HG02973 (cell line): ENCODE measurements around the gene TMEM52.

ENCODE experiments used
- ATAC-seq: cut with Tn5 transposase; IDR thresholded peaks from one replicate; pipeline ENCODE4 v1.9.1; 2021; ENCODE audit warnings: moderate library complexity; ENCODE audit not compliant: unreplicated experiment

Gene TMEM52

DNA sequence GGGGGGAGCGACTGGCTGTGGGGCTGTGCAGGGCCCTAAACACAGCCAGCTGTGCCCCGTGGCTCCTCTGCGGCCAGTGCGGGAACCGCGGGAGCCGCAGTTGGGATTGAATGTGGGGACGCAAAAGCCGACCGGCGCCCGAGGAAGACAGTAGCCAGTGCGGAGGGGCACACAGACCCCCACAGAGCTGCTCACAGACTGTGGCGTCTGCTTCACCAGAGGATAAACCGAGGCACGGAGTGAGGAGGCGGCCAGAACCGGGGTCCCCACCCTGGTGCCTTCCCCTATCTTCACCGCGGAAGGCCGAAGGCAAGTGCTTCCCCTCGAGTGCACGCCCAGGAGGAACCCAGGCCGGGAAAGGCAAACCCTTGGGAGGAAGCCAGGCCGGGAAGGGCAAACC, 8.7 kb upstream of the TMEM52 start:
- no peak for ATAC-seq

DNA sequence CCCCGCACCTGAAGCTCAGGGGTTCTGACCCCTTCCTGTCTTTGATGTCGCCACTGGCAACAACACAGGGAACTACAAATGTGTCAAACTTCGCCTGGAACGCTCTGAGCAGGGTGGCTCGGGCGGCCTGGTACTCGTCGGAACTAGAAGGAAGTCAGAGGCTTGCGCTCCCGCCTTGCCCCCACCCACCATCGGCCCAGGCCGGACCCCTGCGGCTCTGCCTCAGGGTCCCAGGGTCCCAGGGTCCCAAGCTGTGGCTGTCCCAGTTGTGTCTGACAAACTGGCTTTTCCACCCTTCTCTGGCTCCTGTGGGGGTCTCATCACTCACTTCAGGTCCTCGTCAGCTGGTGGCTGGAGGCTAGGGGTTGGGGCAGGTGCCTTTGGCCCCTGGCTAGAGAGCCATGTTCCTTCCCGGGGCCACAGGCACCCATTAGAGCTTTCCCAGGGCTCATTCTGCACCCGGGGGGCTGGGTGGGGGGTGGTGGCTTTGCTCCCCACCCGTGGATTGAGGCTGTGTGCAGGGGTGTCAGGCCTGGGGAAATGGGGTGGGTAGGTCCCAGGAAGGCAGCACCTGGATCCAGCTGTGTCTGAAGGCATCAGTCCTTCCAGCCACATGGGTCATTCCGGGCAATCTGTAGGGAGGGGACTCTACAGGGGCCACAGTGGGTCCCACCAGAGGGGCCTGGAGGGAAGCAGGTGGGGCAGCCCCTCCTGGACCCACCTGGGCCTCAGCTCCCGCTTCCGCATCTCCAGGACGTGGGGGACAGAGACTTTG, 8.0 kb upstream of the TMEM52 start:
- ATAC-seq, result no peak

- ATAC-seq, result no peak
Observed at GRCh38 chr1:1926346-1926811, 7.3 kb upstream of the TMEM52 start.

DNA sequence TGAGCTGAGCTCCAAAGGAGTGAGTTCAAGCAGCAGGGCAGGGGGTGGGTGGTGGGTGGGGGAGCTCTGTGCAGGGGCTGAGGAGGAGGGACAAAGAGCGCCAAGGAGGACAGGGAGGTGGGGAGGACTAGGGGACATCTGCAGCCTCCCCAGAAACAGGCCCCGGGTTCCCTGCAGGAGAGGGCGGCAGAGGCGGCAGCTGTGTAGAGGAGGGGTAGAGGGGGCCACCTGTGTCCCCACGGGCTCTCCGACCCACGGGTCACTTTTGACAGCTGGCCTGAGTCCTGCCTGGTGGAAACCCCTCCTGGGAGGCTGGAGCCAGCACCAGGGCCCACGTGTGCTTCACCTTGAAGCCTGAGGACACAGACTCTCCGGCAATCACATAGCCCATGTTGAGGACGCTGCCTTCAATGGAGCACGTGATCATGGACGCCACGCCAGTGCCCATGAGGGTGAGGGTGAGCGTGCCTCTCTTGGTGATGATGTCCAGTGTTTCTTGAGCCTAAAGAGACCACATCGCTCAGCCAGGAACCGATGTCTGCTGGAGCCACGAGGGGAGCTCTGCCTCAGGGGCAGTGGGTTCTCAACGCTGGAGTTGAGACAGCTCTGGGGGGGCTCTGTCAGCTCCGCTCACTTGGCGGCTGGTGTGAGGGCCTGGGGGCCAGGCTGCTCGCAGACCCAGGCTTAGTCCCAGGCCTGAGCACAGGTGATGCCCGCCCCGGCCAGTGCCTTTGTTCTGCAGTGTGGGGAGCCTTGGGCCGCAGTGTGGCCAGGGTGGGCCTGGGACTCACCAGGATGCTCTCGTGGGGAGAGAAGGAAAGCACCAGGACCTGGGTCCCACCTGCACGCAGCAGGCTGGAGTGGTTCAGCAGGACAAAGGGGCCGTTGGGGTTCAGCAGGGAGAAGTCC, 6.6 kb upstream of the TMEM52 start:
- no peak for ATAC-seq

- ATAC-seq, result no peak
Observed at GRCh38 chr1:1924849-1925248, 5.8 kb upstream of the TMEM52 start.

GRCh38 chr1:1924386-1924785, 5.3 kb upstream of the TMEM52 start:
- no peak for ATAC-seq

DNA sequence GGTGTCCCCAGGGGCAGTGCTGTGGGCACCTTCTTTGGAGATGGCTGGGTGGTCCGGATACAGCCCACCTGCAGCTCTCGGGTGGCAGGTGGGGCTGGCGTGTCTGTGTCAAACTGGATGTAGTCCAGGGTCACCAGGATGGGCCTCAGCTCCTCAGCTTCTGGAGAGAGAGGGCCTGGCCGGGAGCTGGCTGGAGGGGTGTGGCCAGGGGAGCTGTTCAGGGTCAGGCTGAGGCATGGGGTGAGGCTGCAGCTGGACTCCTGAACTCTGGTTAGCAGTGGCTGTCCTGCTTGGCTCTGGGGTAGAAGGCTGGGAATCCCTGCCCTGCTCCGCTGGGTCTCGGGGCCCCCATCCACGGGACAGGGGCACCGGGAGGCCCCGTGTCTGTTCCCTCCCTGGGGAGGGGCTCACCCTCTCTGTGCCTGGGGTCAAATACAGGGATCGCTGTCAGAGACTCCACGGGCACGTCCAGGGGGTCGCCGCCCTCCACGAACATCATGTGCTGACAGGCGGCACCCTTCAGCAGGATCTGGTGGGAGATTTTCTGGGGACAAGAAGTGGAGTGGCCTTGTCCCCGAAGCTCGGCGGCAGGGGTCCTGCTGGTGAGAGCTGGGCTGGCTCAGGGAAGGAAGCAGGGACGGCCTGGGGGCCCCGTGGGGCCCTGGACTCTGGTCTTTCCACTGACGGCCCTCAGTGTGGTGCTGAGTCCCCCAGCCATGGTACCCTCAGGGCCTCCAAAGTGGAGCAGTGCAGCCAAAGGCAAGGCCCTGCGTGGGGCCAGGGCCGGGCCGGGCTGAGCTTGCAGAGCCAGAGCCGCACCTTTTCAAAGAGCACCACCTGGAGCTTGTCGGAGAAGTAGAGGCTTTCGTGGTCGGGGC, 4.1 kb upstream of the TMEM52 start:
- no peak for ATAC-seq

DNA sequence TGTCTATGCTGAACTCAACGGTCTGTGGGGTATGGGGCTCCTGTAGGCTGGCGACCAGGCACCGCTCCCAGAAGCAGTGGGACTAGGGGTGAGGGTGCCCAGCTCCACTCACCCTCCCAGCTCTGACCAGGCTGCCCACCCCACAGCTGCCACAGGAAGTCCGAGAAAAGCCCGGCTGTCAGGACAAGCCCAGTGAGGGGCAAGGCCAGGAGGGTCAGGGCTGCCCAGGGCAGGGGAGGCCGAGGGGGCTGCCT, 3.5 kb upstream of the TMEM52 start:
- no peak for ATAC-seq

DNA sequence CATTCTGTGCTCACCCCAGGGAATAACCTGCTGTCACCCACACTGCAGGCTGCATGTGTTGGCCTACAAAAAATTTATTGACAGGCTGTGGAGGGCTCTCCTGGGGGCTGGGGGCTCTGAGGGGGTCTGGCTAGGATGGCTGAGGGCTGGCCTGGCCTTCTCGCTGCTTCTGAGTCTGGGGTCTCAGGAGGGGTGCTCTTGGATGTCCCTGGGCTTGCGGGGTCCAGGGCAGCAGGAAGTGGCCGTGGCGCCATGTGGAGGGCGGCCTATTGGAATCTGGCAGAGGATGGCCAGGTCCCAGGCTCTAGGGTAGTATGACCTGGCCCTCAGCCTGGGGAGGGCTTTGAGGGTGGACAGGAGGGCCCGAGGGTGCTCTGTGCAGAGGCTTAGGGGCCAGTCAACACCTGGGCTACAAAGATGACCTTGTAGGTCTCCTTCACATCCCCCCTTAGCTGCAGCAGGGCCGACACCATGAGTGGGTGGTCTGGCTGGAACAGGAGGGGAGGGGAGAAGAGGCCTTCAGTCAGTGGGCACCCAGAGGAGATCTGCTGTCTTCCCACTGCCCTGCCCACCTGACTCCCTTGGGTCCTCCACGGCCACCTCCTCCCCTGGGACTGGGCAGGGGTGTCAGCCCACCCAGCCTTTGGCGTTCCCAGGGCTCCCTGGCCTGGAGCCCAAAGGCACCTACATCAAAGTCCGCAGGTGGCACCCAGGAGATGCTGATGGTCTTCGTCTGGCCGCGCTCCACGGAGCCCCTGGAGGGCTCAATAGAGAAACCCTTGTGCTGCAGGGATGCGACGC, 3.0 kb upstream of the TMEM52 start:
- ATAC-seq, result no peak

DNA sequence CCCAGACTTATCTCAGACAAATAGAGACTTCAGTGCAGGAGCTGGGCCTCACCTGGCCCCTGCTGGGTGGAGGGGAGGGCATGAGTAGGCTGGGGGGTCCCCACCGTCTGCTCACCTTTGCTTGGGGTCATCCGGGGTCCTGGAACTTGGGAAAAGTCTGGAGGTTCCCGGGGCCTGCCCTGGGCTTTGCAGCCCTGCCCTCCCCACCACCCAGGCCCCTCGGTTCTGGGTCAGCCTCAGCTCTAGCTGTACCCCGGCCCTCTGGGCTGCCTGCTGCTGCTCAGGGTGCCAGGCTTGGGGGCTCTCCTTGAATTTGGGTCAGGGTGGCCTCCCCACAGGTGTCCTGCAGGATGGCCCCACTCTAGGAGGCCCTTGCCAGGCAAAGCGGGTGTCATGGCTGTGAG, 2.4 kb upstream of the TMEM52 start:
- ATAC-seq, result no peak

GRCh38 chr1:1920608-1921458, 1.8 kb upstream of the TMEM52 start:
- ATAC-seq, result no peak

- ATAC-seq, result no peak
Observed at GRCh38 chr1:1920057-1920607, 1.1 kb upstream of the TMEM52 start.

GRCh38 chr1:1919304-1920056, 401 bp upstream of the TMEM52 start:
- peak; percentile 60 for ATAC-seq

DNA sequence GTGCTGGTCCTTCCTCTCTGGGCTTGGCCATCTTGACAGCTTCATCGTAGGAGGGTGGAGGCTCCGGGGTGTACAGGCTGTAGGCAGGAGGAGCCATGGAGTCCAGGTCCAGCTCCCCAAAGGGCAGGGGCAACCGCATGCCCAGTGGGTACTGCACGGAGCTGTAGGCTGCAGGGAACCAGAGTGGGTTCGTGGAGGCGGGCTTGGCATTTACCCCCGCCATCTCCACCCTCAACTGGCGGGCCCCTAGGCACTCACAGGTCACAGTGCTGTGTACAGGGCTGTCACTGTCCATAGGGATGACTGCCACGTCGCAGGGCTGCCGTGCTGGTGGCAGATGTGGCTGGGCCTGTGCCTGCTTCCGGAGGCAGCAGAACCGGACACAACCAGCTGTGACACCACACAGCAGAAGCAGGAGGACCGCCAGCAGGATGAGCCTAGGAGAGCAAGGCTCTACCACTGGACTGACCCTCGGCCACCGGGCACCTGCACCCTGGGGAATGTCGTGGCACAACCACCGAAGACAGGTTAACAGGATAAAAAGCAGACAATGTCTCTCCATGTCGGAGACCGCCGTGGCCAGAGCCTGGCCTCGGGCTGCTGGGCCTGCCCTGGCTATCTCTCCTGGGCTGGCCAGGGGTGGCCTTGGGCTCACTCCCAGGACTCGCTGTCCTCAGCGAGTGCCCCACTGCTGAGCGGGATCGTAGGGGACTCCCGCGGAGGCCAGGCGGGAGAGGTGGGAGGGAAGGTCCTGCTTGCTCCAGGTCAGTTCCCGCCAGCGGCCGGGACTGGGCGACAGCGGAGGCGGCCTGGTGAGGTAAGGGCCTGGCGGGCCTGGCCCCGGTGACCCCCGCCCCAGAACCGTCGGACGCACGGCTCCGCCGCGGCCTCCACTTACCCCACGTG, 831 bp downstream of the TMEM52 start:
- ATAC-seq, result no peak

DNA sequence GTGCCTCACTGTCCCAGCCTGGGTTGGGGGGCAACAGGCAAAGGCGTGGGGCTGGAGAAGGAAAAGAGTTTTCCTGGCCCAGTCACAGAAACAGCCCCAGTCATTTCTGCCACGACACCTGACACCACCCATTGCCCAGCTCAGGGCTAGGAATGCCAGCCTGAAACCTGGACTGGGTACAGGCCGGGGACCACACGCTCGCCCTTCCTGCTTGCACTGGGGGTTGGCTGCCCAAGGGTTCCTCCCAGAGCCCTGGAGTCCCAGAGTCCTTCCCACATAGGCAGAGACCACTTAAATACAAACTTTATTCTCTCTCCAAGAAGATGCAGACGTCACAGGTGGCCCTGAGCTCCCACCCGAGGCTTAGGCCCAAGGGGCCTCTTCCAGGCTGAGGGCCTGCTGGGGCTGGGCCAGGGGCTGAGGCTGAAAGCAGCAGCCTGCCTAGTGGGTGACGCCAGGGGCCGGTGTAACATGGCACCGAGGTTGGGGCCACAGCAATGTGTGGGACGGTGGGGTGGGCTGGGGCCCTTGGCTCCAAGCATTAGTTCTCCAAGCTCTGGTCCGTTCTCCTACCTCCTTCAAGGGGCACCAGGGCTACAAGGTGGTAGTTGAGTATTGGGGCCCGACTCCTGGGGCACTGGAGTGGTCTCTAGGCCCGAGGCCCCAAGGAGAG, 1.6 kb downstream of the TMEM52 start:
- ATAC-seq, result no peak

DNA sequence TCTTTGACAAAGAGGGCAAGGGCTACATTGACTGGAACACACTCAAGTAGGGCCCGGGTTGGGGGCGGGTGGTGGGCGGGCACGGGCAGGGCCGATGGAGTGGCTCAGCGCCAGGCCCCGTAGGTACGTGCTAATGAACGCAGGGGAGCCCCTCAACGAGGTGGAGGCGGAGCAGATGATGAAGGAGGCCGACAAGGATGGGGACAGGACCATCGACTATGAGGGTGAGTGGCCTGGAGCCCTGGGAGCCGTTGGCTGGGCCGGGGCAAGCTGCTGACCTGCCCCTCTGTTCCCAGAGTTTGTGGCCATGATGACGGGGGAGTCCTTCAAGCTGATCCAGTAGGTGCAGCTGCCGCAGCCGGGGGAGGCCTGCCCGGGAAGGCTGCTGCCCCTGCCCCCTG, 2.2 kb downstream of the TMEM52 start:
- no peak for ATAC-seq
